ENCODE results near the gene SGK2.
A peak's percentile ranks its signal among the peaks of the same experiment; 100 is the strongest.

SGK2 gene

DNA sequence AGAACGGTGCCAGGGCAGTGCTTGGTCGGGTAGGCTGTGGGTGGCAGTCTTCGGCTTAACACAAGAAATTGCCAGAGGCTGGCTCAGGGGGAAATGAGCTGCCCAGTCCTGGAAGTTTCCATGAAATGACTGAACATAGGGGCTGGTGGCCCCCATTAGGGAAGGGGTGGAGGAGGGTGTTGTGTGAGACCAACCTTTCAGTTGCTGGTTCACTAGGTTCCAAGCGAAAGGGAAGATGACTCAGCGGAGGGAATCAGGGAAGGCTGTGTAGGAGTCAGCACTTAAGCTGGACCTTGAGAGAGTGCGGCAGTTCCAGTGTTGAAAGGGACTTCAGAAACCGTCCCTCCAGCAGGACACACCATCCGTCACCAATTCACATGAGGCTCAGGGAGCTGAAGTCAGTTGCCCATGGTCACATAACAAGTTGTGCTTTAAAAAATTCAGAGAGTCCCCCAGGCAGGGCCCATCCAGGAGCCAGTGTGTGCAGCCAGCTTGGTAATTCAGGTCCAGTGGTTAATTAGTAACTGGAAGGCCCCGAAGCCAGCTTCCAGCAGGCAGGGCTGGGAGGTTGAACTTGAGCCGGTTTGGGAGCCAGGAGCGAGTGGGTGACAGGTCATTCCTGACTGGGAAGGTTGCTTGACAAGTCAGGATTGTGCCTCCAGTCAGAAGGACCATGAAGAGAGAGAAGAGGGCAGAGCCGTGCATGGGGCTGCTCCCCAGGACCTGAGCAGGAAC is at the start of gene SGK2:
TSS of gene SGK2 (plus strand) at position 616 of the 735 bp plus-strand sequence. CDS start 7,469 bp downstream, outside the sequence.
- DNase-seq (ENCODE audit: low spot score) (peak; percentile 92), FAIRE-seq (peak; percentile 93)

DNA sequence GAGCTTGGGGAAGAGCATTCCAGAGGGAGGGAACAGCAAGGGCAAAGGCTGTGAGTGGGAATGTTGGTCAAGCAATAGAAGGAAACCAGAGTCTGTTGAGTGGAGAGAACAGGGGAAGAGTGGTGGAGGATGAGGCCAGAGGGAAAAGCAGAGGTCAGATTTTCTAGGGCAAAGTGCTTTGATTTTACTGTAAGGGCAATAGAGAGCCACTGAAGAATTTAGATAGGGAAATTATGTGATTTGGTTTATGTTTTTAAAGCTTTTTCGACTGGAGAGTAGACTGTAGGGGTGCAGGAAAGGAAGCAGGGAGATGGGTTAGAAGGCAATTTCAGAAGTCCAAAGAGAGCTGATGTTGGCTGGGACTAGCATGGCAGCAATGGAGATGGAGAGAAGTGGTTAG is 46.9 kb upstream of the SGK2 start:
- DNase-seq (ENCODE audit: low spot score) (no peak), FAIRE-seq (no peak)

DNA sequence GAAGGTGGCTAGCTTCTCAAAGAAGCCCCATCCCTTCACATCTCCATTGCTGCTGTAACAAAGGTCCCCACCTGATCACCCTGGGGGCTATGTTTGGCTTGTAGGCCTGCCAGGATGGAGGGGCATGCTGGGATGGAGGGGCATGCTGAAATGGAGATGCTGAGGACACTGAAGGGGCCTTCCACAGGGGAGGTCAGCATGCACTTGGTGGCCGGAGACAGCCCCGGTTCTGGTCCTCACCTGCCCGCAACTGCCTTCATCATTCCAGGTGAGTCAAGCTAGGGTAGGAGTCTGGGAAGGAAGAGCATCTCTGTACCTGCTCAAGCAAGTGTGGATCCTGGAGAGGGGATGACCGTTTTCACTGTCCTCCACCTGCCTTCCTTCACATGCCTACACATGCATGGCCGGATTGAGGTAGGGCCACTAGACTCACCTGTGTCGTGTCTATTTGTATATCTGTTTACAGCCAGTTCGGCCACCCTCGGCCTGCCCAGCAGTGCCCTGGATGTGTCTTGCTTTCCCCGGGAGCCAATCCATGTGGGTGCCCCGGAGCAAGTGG is 45.4 kb upstream of the SGK2 start:
- no peak for FAIRE-seq
- DNase-seq (ENCODE audit: low spot score), result no peak

DNA sequence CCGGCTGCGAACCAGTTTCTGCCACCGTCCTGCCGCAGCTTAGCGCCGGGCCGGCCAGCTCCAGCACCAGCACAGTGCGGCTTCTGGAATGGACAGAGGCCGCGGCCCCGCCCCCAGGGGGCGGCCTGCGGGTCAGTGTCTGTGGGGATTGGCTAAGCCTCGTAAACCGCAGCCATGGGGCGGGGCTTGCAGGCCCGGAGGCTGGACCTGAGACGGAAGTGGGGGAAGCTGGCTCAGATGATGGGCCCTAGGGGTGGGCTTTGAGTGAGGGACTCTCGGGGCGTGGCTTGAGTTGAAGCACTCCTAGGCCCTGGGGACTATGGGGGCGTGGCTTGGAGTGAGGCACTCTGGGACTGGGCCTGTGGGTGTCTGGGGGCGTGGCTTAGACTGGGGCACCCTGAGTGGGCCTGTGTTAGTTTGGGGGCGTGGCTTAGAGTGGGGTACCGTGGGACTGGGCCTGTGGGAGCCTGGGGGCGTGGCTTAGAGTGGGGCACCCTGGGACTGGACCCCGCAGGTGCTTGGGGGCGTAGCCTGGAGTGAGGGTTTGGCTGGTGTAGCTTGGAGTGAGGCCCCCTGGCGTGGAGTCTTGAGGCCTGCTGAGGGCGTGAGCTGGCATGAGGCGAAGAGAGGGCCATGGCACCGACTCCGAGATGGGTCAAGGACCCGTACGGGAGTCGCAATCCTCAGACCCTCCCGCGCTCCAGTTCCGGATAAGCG is 44.7 kb upstream of the SGK2 start:
- DNase-seq (ENCODE audit: low spot score) (peak; percentile 85), FAIRE-seq (peak; percentile 22)

DNA sequence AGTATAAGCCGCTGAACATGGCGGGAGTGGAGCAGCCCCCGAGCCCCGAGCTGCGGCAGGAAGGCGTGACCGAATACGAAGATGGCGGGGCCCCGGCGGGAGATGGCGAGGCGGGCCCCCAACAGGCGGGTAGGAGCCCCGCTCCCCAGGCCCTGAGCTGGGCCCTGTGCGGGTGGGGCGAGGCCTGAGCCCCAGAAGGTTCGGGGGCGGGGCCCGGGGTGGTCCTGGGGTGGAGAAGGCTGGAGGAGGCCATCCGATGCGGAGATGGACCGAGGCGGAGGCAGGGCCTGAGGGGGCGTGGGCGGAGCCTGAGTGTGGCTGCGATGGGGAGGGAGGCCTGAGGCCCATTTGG is 44.2 kb upstream of the SGK2 start:
- FAIRE-seq, result no peak
- no peak for DNase-seq (ENCODE audit: low spot score)

DNA sequence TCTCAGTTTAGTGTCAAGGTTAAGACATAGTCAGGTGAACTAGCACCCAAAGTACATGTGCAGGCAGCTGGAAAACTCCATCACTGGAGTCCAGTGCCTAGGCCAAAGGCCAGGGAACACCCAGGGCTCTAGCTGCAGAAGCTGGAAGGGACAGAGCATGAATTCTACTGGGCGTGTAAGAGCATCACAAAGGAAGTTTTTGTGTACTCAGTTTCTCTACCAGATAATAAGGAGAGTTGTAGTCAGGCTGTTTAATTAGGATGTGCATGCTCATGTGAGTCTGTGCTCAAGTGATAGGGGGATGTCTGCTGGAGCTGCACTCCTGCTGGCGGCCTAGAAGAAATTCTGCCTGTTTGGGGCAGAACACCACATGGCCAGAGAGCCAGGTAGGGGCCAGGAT is 43.2 kb upstream of the SGK2 start:
- DNase-seq (ENCODE audit: low spot score) (no peak), FAIRE-seq (no peak)

DNA sequence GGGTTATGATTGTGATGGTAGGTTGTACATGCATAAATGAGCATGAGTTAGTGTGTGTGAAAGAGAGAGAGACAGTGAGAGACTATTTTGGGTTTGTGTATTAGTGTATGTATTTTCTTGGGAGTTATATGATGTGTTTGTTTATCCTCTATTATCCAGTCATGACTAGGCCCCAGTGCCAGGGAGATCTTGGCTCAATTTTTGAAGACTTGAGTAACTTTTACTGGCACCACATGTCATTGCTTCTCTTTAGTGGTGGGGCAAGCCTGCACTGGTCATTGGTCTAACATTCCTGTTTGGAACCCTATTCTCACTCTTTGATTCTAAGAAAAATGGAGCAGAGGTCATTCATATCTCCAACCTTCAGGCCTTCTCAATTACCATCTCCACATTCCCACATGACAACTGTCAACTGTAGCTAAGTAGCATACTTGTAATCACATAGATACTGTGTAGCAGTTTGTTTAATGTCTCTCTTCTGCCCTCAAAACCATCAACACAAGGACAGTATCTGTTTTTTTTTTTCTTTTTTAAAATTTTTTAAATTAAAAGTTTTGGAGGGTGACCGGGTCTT is 42.5 kb upstream of the SGK2 start:
- FAIRE-seq (no peak), DNase-seq (ENCODE audit: low spot score) (no peak)

DNA sequence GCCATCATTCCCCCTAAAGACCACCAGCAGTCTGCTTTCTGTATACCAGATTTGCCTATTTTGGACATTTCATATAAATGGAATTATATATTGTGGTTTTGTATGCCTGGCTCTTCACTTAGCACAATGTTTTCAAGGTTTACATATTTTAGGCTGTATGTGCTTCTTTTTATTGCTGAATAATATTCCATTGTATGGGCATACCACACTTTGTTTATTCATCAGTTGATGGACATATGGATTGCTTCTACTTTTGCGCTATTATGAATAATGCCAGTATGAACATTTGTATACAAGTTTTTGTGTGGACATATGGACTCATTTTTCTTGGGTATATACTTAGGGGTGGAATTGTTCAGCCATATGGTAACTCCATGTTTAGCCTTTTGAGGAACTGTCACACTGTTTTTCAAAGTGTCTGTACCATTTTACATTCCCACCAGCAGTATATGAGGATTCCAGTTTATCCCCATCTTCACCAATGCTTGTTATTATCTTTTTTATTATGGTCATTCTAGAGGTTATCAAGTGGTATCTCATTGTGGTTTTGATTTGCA is 38.7 kb upstream of the SGK2 start:
- FAIRE-seq (no peak), DNase-seq (ENCODE audit: low spot score) (no peak)

DNA sequence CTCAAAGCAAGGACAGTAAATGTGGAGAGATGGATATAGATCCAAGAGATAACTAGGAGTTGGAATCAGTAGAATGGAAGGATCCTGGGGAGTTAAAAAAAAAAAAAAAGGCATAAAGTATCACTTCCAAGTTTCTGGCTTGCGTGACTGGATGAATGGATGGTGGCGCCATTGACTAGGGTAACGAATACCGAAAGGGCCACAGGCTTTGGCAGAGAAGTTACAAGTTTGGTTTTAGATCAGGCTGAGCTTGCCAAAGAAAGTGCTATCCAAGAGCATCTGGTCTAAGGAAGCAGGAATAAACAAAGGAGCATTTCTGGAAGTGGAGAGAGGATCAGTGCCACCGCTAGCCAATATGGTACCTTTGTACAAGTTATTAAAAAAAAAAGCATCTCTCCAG is 33.8 kb upstream of the SGK2 start:
- no peak for FAIRE-seq
- DNase-seq (ENCODE audit: low spot score), result no peak

DNA sequence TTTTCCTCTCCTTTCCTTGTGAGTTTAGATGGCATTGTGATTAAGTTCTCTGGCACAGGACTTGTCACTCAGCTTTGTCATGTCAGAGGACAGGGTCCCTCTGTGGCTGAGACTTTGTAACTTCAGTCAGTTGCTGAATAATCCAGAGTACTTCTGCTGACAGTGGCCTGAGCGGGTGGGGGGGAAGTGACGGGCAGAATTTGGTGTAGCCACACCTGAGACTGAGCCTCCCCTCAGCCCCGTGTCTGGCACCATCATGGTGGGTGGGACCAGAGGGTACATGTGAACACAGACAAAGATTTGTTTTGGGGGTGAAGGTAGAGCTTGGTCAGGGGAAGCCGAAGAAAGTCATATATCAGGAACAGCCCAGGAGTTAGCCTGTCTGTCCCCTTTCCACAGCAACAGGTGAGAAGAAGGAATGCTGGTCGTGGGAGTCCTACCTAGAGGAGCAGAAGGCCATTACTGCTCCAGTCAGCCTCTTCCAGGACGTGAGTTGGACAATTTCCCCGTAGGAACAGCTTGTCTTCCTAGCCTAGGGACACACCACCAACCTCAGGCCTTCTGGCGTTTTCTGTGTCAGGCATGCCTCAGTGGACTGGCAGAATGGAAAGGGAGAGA is 30.5 kb upstream of the SGK2 start:
- FAIRE-seq (no peak), DNase-seq (ENCODE audit: low spot score) (no peak)

DNA sequence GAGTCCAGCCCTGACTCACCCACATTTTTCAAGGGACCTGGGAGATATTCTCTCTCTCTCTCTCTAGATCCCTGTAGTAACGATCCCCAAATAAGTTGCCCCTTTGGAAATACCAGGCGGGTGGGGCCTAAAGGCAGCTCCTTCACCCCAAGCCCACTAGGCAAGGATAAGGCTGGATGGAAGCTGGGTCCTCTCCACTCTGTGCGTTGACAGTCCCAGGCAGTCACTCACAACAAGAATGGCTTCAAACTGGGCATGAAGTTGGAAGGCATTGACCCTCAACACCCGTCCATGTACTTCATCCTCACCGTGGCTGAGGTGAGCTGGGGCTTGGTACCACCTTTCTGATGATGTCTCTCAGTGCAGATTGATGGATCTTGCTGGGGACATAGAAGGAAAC is 29.8 kb upstream of the SGK2 start:
- FAIRE-seq (no peak), DNase-seq (ENCODE audit: low spot score) (no peak)

DNA sequence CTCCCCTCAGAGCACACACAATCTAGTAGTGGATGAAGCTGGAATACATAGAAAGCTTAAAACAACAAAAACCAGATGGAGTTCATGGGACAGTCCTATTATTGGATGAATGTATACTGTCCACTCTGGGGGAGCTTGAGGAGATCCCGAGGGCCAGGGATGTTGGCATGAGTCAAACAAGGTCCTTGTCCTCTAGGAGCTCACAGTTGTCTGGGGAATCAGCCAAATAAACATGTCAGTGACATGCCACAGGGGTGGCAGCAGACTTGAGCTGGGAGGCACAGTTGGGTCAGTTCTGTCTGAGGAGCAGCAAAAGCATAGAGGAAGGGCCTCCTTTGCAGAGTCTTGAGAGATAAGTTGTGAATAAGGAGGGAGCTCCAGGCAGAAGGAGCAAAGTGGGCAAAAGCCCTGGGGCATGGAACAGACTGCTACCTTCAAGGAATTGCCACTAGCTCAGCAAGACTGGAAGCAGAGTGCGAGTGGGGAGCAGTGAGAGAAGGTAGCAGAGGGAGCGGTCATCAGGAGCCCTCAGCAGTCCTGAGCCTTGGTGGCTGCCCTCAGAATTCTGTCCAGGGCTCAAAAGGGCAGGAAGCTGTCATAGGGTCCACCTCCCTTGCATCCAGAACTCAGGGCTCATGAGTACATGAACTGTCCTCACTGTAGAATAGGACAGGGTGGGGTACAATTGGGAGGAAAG is 29.2 kb upstream of the SGK2 start:
- DNase-seq (ENCODE audit: low spot score) (no peak), FAIRE-seq (no peak)

DNA sequence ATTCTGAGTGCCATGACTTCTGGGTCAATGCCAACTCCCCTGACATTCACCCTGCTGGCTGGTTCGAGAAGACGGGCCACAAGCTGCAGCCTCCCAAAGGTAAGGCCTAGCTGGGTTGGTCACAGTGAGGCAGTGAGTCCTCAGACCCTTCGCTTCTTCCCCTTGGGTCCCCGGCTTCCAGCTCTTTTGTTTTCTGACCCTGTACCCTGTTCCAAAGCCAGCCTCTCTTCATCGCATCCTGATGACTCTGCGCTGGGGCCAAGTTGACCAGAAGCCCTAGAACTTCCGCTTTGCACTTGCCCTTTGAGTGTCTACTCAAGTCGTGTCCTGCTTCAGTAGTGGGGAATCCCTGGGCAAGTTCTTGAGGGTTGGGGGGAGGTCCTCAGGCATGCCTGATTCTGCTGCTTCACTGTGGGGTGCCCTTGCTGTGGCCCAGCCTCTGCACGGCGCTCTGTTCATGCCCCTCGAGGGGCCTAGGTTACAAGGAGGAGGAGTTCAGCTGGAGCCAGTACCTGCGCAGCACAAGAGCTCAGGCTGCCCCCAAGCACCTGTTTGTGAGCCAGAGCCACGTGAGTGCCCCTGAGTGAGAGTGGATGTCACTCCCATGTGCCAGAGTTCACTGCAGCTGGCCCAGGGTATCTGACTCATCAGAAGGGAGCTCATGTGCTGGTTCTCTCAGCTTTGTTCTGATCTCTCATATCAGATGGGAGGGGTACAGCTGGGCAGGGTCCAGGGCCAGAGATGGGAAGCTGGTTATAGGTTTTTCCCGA is 28.3 kb upstream of the SGK2 start:
- DNase-seq (ENCODE audit: low spot score) (no peak), FAIRE-seq (no peak)

DNA sequence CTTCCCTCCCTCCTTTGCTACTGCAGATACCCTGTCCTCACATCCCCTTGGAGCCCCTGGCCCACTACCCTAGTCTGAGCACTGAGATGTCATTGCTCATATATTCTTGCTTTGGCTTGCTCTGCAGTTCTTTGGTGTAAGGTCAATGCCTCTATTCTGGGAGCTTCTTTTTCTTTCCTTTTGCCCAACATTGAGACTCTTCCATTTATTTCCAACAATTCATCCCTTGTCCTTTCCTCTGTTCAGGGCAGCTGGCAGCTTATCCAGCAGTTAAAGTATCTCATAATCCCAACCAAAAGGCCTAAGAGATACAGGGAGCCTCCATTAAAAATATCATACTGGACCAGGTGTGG is 27.8 kb upstream of the SGK2 start:
- FAIRE-seq (no peak), DNase-seq (ENCODE audit: low spot score) (no peak)

DNA sequence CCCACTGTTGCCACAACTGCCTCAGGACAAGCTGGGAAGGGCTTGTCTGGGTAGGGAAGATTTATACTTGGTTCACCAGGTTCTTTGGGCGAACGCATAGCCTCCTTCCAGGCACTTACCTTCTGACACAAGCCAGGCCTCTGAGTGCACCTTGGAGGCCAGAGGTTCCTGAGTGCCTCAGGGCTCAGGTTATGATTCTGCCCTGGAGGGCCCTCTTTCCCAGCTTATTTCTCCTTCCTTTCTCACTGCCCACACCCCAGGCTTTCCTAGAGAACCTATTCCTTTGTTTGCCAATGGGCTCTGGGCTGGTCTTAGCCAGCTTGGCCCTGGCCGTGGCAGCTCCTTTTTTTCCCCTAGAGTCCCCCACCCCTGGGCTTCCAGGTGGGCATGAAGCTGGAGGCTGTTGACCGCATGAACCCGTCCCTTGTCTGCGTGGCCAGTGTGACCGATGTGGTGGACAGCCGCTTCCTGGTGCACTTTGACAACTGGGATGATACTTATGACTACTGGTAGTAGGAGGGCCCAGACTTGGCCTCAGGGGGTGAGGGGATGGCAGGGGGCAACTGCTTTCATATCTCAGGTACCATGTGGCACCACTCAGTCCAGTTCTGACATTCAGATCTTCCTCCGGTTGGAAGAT is 26.3 kb upstream of the SGK2 start:
- DNase-seq (ENCODE audit: low spot score) (no peak), FAIRE-seq (no peak)

DNA sequence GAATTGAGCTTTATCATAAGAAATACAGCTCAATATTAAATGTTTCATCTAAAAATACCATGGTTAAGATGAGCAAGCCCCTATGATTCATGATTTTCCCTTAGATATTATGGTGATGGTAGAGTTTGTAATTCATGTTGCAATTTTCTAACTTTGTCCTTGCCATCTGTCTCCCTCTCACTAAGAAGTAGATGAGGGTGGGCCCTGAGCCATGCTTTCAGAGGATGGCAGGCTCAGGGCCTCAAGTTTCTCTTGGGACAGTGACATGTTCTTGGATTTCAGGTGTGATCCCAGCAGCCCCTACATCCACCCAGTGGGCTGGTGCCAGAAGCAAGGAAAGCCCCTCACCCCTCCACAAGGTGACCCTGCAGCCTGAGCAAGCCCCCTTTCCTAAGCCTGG is 25.8 kb upstream of the SGK2 start:
- DNase-seq (ENCODE audit: low spot score), result no peak
- no peak for FAIRE-seq

DNA sequence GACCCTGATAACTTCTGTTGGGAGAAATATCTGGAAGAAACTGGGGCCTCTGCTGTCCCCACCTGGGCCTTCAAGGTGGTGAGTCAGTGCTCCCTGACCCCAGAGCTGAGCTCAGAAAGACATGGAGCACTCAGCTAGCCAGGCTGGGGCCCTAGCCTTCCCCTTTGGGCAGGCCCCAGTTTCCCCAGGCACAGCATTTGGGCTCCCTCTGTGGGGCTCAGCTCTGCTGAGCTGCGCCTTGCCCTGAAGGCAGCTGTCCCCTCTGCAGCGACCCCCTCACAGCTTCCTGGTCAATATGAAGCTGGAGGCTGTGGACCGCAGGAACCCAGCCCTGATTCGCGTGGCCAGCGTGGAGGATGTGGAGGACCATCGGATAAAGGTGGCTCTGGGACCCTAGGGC is 24.8 kb upstream of the SGK2 start:
- FAIRE-seq (no peak), DNase-seq (ENCODE audit: low spot score) (no peak)

DNA sequence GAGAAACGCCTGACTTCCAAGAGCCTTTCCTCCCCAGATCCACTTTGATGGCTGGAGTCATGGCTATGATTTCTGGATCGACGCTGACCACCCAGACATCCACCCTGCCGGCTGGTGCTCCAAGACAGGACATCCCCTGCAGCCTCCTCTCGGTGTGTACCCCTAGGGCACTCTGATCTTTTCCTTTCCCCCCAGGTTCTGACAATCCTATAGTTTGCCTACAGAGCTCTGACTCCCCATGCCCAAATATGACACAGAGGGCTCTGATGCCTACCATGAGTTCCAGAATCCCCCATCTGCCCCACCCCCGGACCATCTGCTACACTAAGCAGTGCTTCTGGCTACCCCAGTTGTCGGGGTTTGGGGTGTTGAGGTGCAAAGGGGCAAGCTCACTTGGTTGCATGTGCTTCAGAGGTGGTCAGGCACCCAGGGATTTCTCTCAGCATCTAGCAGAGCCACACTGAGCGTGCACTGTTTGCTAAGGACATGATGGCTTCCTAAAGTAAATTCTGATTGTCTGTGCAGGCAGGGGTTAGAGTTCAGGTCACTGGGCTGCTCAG is 24.0 kb upstream of the SGK2 start:
- FAIRE-seq (no peak), DNase-seq (ENCODE audit: low spot score) (no peak)

DNA sequence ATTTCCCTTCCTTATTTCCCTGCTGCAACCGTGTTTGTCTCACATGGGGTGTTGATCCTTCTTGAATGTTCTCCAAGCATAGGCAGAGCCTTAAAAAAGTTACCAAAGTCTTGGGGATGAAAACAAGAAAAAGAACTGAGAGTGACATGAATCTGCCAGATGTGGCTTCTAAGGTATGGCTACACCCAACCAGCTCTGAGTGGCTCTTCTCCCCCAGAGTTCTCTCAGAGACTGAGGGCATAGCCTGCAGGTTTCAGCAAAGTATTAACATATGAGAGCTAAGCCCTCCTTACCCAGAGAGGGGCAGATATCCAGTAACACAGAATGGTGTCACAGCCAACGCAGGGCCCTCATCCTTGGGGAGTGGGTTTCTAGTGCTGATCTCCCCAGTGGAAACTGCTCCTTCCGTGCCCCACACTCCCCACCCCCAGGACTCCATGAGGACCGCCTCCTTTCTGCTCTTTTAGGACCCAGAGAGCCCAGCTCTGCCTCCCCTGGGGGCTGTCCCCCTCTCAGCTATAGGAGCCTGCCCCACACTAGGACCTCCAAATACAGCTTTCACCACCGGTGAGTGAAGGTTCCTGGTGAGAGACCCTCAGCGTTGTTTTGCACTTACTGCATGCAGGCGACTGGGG is 23.3 kb upstream of the SGK2 start:
- DNase-seq (ENCODE audit: low spot score) (no peak), FAIRE-seq (no peak)

Data from RCC 7860 (cell line).